ENCODE results near the gene TBC1D22A.
"Not testable (repeated sequence)": the region's sequence is repeated elsewhere in the genome, so short reads cannot be mapped to it uniquely, and the experiment has no call there.

Gene TBC1D22A

GRCh38 chr22:47136671-47137070 is 374.2 kb downstream of the TBC1D22A start:
- no peak for DNase-seq (ENCODE audit: low read depth in 2 of 2)

- no peak for DNase-seq (ENCODE audit: low read depth in 2 of 2)
Observed at GRCh38 chr22:47139013-47139789, 376.8 kb downstream of the TBC1D22A start.

- no peak for DNase-seq (ENCODE audit: low read depth in 2 of 2)
Observed at GRCh38 chr22:47139790-47140119, 377.3 kb downstream of the TBC1D22A start.

- DNase-seq (ENCODE audit: low read depth in 2 of 2), result not testable (repeated sequence)
Observed at GRCh38 chr22:47140975-47141374, 378.5 kb downstream of the TBC1D22A start.

GRCh38 chr22:47142427-47143046 is 380.1 kb downstream of the TBC1D22A start:
- no peak for DNase-seq (ENCODE audit: low read depth in 2 of 2)

- DNase-seq (ENCODE audit: low read depth in 2 of 2), result no peak
Observed at GRCh38 chr22:47143249-47143938, 380.9 kb downstream of the TBC1D22A start.

- no peak for DNase-seq (ENCODE audit: low read depth in 2 of 2)
Observed at GRCh38 chr22:47144076-47144765, 381.8 kb downstream of the TBC1D22A start.

- no peak for DNase-seq (ENCODE audit: low read depth in 2 of 2)
Observed at GRCh38 chr22:47144791-47145425, 382.5 kb downstream of the TBC1D22A start.

GRCh38 chr22:47145883-47146282 is 383.4 kb downstream of the TBC1D22A start:
- DNase-seq (ENCODE audit: low read depth in 2 of 2), result no peak

- DNase-seq (ENCODE audit: low read depth in 2 of 2), result no peak
Observed at GRCh38 chr22:47146391-47146790, 383.9 kb downstream of the TBC1D22A start.

GRCh38 chr22:47146941-47147340 is 384.5 kb downstream of the TBC1D22A start:
- DNase-seq (ENCODE audit: low read depth in 2 of 2), result no peak

- no peak for DNase-seq (ENCODE audit: low read depth in 2 of 2)
Observed at GRCh38 chr22:47147572-47147971, 385.1 kb downstream of the TBC1D22A start.

- no peak for DNase-seq (ENCODE audit: low read depth in 2 of 2)
Observed at GRCh38 chr22:47148510-47148909, 386.1 kb downstream of the TBC1D22A start.

GRCh38 chr22:47148956-47149728 is 386.7 kb downstream of the TBC1D22A start:
- DNase-seq (ENCODE audit: low read depth in 2 of 2), result no peak

- DNase-seq (ENCODE audit: low read depth in 2 of 2), result no peak
Observed at GRCh38 chr22:47149976-47150375, 387.5 kb downstream of the TBC1D22A start.

- no peak for DNase-seq (ENCODE audit: low read depth in 2 of 2)
Observed at GRCh38 chr22:47150426-47150825, 388.0 kb downstream of the TBC1D22A start.

GRCh38 chr22:47151064-47151463 is 388.6 kb downstream of the TBC1D22A start:
- DNase-seq (ENCODE audit: low read depth in 2 of 2), result no peak

GRCh38 chr22:47151490-47151889 is 389.0 kb downstream of the TBC1D22A start:
- no peak for DNase-seq (ENCODE audit: low read depth in 2 of 2)

GRCh38 chr22:47152236-47152635 is 389.8 kb downstream of the TBC1D22A start:
- no peak for DNase-seq (ENCODE audit: low read depth in 2 of 2)

GRCh38 chr22:47152938-47153337 is 390.5 kb downstream of the TBC1D22A start:
- DNase-seq (ENCODE audit: low read depth in 2 of 2), result no peak

Data from stimulated activated CD8-positive, alpha-beta memory T cell treated with anti-CD3 and anti-CD28 coated beads, Interleukin-15, amount 100 ng/mL, for 48 hours (primary cell).